Measurements from ENCODE around the gene SHC1.

Gene SHC1

GRCh38 chr1:155009742-155010141 lies 39.2 kb upstream of the SHC1 start:
- Histone ChIP-seq H3K4me1 (peaks cover 24% of the 10 kb centered on the region), H3K36me3 (peaks cover 3% of the 10 kb centered on the region; the same call in 1 of the 2 replicates), H3K9me3 (no peaks in the 10 kb centered on the region), H3K27me3 (no peaks in the 10 kb centered on the region), H3K4me3 (ENCODE audit: low read depth, low read length) (no peak overlapping the region)
- DNase-seq, result no peak
- TF ChIP-seq CTCF (IDR thresholded peaks at IDR 0.05; ENCODE audit: low read depth, low read length), result no peak

- Histone ChIP-seq H3K4me1 (peaks cover 28% of the 10 kb centered on the region), H3K36me3 (no peaks in the 10 kb centered on the region), H3K4me3 (ENCODE audit: low read depth, low read length) (no peak overlapping the region), H3K9me3 (no peaks in the 10 kb centered on the region), H3K27me3 (no peaks in the 10 kb centered on the region)
- TF ChIP-seq CTCF (IDR thresholded peaks at IDR 0.05; ENCODE audit: low read depth, low read length), result no peak
- no peak for DNase-seq
Measured at GRCh38 chr1:155009221-155009711, 38.7 kb upstream of the SHC1 start.

GRCh38 chr1:155008015-155008941 lies 37.7 kb upstream of the SHC1 start:
- H3K9me3 ChIP-seq, result no peaks in the 10 kb centered on the region
- TF ChIP-seq CTCF (IDR thresholded peaks at IDR 0.05; ENCODE audit: low read depth, low read length), result no peak
- DNase-seq, result no peak
- H3K4me1 ChIP-seq, result peaks cover 28% of the 10 kb centered on the region
- no peaks in the 10 kb centered on the region for H3K27me3 ChIP-seq
- H3K4me3 ChIP-seq (ENCODE audit: low read depth, low read length), result no peak overlapping the region
- H3K36me3 ChIP-seq, result no peaks in the 10 kb centered on the region

- Histone ChIP-seq H3K4me3 (ENCODE audit: low read depth, low read length) (no peak overlapping the region), H3K4me1 (peaks cover 20% of the 10 kb centered on the region), H3K9me3 (no peaks in the 10 kb centered on the region), H3K27me3 (no peaks in the 10 kb centered on the region), H3K36me3 (no peaks in the 10 kb centered on the region)
- TF ChIP-seq CTCF (IDR thresholded peaks at IDR 0.05; ENCODE audit: low read depth, low read length), result no peak
- DNase-seq, result no peak
Measured at GRCh38 chr1:155007251-155007828, 36.8 kb upstream of the SHC1 start.

- peaks cover 15% of the 10 kb centered on the region for H3K4me1 ChIP-seq
- no peak for TF ChIP-seq CTCF (IDR thresholded peaks at IDR 0.05; ENCODE audit: low read depth, low read length)
- no peaks in the 10 kb centered on the region for H3K27me3 ChIP-seq
- no peaks in the 10 kb centered on the region for H3K36me3 ChIP-seq
- DNase-seq, result no peak
- no peaks in the 10 kb centered on the region for H3K9me3 ChIP-seq
- H3K4me3 ChIP-seq (ENCODE audit: low read depth, low read length), result no peak overlapping the region
Measured at GRCh38 chr1:155006601-155007101, 36.1 kb upstream of the SHC1 start.
